Keratinocyte (primary cell): ENCODE measurements around the gene PLXNB2.

Experiments
- EZH2 ChIP-seq: IDR thresholded peaks from one replicate; pipeline ENCODE4 v1.6.1; 2012; ENCODE audit warnings: inconsistent platforms, mild to moderate bottlenecking, low read length, moderate library complexity
- TF ChIP-seq, protein P1 (sequence below), 3 experiments: IDR thresholded peaks in 1 of 3; conservative IDR thresholded peaks in 1 of 3; optimal IDR thresholded peaks in 1 of 3; 2 replicates in 2 of 3; 3 replicates in 1 of 3; pipeline versions ENCODE3 to v1.5.1; 2011; ENCODE audit warnings: low read length in 3 of 3, mild to moderate bottlenecking in 3 of 3, moderate library complexity in 2 of 3, control low read depth in 1 of 3, inconsistent platforms in 1 of 3; ENCODE audit not compliant: insufficient read depth in 2 of 3; ENCODE audit errors: extremely low read depth in 1 of 3

DNA sequence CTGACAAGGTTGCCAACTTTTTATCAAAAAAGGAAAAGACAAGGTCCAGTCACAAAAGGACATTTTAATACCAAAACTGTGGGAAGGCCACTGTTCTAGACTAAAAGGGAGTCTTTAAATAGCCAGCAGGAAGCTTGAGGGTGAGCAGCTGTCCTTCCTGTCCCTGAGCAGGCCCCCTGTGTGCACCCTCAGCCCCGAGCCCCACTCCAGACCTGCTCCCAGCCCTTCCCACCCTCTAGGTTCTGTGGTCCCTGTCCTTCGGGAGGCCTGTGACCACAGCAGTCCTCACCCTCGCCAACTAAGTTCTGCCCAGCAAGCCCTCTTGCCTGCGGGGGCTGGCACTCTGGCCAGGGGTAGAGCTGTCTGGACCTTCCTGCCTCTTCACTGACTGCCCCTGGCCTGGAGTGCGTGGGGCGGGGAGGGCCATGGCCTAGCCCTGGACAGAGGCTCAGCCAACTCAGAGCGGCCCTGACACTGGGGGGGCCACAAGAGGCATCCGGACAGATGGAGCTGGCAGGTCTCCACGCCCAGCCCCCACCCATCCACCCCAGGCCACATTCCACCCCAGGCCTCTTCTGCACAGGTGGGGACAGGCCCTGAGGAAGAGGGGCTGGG, 1.6 kb upstream of the PLXNB2 start:
- TF ChIP-seq, protein P1, sequence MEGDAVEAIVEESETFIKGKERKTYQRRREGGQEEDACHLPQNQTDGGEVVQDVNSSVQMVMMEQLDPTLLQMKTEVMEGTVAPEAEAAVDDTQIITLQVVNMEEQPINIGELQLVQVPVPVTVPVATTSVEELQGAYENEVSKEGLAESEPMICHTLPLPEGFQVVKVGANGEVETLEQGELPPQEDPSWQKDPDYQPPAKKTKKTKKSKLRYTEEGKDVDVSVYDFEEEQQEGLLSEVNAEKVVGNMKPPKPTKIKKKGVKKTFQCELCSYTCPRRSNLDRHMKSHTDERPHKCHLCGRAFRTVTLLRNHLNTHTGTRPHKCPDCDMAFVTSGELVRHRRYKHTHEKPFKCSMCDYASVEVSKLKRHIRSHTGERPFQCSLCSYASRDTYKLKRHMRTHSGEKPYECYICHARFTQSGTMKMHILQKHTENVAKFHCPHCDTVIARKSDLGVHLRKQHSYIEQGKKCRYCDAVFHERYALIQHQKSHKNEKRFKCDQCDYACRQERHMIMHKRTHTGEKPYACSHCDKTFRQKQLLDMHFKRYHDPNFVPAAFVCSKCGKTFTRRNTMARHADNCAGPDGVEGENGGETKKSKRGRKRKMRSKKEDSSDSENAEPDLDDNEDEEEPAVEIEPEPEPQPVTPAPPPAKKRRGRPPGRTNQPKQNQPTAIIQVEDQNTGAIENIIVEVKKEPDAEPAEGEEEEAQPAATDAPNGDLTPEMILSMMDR (optimal IDR thresholded peaks at IDR 0.05 in 1 of 3, IDR thresholded peaks at IDR 0.05 in 1 of 3, conservative IDR thresholded peaks at IDR 0.05 in 1 of 3; ENCODE audit: extremely low read depth in 1 of 3, insufficient read depth in 2 of 3, low read length in 3 of 3): no peak
- TF ChIP-seq EZH2: no peak
